HG03045 (cell line): ENCODE measurements around the gene PKD2L2.
"Not testable (repeated sequence)": the region's sequence is repeated elsewhere in the genome, so short reads cannot be mapped to it uniquely, and the experiment has no call there.

Experiments
- ATAC-seq: cut with Tn5 transposase; IDR thresholded peaks from one replicate; pipeline ENCODE4 v1.9.1; 2021; ENCODE audit warnings: mild to moderate bottlenecking, moderate library complexity; ENCODE audit not compliant: unreplicated experiment

PKD2L2 gene

GRCh38 chr5:137888863-137889759, at the start of gene PKD2L2:
TSS of gene PKD2L2 (plus strand) at chr5:137889457. CDS start at chr5:137889492, 35 bp downstream.
- ATAC-seq, result peak; percentile 98

GRCh38 chr5:137842296-137842695, 47.0 kb upstream of the PKD2L2 start:
- no peak for ATAC-seq

- no peak for ATAC-seq
Observed at GRCh38 chr5:137843676-137844299, 45.5 kb upstream of the PKD2L2 start.

- ATAC-seq, result no peak
Observed at GRCh38 chr5:137845472-137845871, 43.8 kb upstream of the PKD2L2 start.

- ATAC-seq, result peak; percentile 64
Observed at GRCh38 chr5:137847687-137848086, 41.6 kb upstream of the PKD2L2 start.

GRCh38 chr5:137853165-137853564, 36.1 kb upstream of the PKD2L2 start:
- not testable (repeated sequence) for ATAC-seq

GRCh38 chr5:137856201-137856600, 33.1 kb upstream of the PKD2L2 start:
- no peak for ATAC-seq

- no peak for ATAC-seq
Observed at GRCh38 chr5:137856916-137857862, 32.1 kb upstream of the PKD2L2 start.

- peak; percentile 77 for ATAC-seq
Observed at GRCh38 chr5:137858223-137858916, 30.9 kb upstream of the PKD2L2 start.

GRCh38 chr5:137858954-137859353, 30.3 kb upstream of the PKD2L2 start:
- no peak for ATAC-seq

- ATAC-seq, result no peak
Observed at GRCh38 chr5:137862251-137862650, 27.0 kb upstream of the PKD2L2 start.

- ATAC-seq, result not testable (repeated sequence)
Observed at GRCh38 chr5:137863653-137864052, 25.6 kb upstream of the PKD2L2 start.

GRCh38 chr5:137866541-137867388, 22.5 kb upstream of the PKD2L2 start:
- no peak for ATAC-seq

GRCh38 chr5:137867664-137868063, 21.6 kb upstream of the PKD2L2 start, which contains the start of gene MYOT:
TSS of gene MYOT (plus strand) at chr5:137867860. CDS start at chr5:137870652, 2,792 bp downstream.
- ATAC-seq, result no peak

- no peak for ATAC-seq
Observed at GRCh38 chr5:137870647-137871339, 18.5 kb upstream of the PKD2L2 start.

- ATAC-seq, result no peak
Observed at GRCh38 chr5:137871571-137871970, 17.7 kb upstream of the PKD2L2 start.

- ATAC-seq, result no peak
Observed at GRCh38 chr5:137872466-137872865, 16.8 kb upstream of the PKD2L2 start.

- ATAC-seq, result no peak
Observed at GRCh38 chr5:137876101-137876500, 13.2 kb upstream of the PKD2L2 start.

- no peak for ATAC-seq
Observed at GRCh38 chr5:137880313-137880712, 8.9 kb upstream of the PKD2L2 start.
